HUES6 (cell line): Measurements from ENCODE around the gene CHI3L2.

ENCODE experiments used
- H3K27ac ChIP-seq: 2 replicates; pipeline ENCODE4 v1.7.0; 2013; ENCODE audit warnings: low read depth, mild to moderate bottlenecking, low read length, inconsistent platforms
- H3K27me3 ChIP-seq: 2 replicates; pipeline ENCODE4 v1.6.1; 2013; ENCODE audit warnings: low read length; ENCODE audit not compliant: control insufficient read depth, insufficient read depth
- H3K36me3 ChIP-seq: 2 replicates; pipeline ENCODE4 v1.6.1; 2013; ENCODE audit warnings: low read length; ENCODE audit not compliant: control insufficient read depth, insufficient read depth
- H3K4me1 ChIP-seq: 2 replicates; pipeline ENCODE4 v1.6.1; 2013; ENCODE audit warnings: low read length; ENCODE audit not compliant: control insufficient read depth, insufficient read depth
- H3K4me3 ChIP-seq: 2 replicates; pipeline ENCODE4 v1.5.1; 2013; ENCODE audit warnings: low read depth, low read length
- H3K9ac ChIP-seq: one replicate; pipeline ENCODE4 v1.6.1; 2013; ENCODE audit warnings: mild to moderate bottlenecking, low read length
- H3K9me3 ChIP-seq: 2 replicates; pipeline ENCODE4 v1.6.1; 2013; ENCODE audit warnings: low read depth, low read length; ENCODE audit not compliant: control insufficient read depth, insufficient read depth

The CHI3L2 gene

DNA sequence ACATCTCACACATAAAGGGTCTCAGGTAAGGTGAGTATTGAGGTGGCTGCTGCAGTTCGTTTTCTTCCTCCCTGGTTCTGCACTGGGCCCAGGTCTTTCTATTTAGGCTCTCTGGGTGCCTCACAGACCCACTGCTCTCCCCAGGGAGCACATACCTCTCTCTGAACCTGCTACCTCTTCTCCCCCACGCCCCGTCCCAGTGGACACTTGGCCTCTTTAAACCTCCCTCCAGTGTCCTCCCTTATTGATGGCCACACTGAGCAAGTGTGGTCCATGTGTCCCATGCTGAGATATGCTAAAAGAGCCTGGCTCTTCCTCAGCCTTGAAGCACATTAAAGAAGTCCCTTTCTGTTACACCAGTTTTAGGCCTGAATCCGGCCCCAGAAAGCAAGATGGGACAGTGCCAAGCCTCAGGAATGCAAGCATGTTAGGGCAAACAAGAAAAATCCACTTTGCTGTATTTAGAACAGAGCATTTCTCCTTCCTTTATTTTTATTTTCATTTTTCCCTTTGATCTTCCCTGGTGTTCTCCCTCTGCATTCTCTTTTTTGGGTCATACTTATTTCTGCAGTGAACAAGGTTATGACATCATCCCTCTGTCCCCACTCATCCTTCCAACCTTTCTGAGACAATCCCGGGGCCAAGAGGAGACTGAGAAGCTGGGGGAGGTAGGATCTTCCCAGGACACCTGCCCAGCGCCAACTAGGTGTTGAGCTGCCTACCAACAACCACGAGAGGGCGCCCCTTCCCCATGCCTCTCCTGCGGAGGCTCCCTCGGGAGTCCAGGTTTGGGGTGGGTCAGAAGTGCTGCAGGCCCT, 5.0 kb upstream of the CHI3L2 start:
- no peak overlapping the region for H3K9ac ChIP-seq
- peaks cover 3% of the 10 kb centered on the region; the same call in 1 of the 2 replicates for H3K27me3 ChIP-seq
- no peak overlapping the region for H3K27ac ChIP-seq
- no peaks in the 10 kb centered on the region for H3K36me3 ChIP-seq
- H3K4me1 ChIP-seq, result peaks cover 22% of the 10 kb centered on the region; the same call in 1 of the 2 replicates
- no peak overlapping the region for H3K4me3 ChIP-seq
- no peaks in the 10 kb centered on the region for H3K9me3 ChIP-seq

DNA sequence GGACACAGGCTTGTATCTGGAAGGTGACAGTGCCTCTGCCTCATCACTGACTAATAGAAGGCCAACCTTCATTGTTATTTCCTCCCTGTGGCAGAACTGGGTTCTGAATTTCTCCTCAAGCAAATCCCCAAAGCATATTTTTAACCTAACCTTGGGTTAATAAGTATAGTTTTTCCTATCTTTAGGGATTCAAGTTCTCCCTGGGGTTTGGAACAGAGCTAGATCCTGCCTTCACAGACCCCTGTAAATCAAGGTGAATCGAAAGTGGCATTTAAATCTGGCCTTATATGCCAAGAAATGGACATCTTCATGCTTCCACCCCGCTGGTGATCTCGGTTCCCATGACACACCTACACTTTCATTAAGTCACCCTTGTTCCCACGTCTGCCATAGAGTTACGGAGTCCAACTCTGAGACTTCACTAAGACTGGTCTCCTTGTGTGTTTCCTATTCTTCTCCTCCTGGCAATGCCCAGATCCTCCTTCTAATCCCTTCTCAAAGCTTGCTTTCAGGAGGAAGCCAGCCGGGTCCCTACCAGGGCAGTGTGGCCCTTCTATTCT, 4.3 kb upstream of the CHI3L2 start:
- H3K4me1 ChIP-seq, result peaks cover 23% of the 10 kb centered on the region; the same call in 1 of the 2 replicates
- H3K27ac ChIP-seq, result no peak overlapping the region
- no peak overlapping the region for H3K4me3 ChIP-seq
- no peaks in the 10 kb centered on the region for H3K9me3 ChIP-seq
- H3K36me3 ChIP-seq, result no peaks in the 10 kb centered on the region
- H3K9ac ChIP-seq, result no peak overlapping the region
- H3K27me3 ChIP-seq, result peaks cover 7% of the 10 kb centered on the region; the same call in 1 of the 2 replicates

DNA sequence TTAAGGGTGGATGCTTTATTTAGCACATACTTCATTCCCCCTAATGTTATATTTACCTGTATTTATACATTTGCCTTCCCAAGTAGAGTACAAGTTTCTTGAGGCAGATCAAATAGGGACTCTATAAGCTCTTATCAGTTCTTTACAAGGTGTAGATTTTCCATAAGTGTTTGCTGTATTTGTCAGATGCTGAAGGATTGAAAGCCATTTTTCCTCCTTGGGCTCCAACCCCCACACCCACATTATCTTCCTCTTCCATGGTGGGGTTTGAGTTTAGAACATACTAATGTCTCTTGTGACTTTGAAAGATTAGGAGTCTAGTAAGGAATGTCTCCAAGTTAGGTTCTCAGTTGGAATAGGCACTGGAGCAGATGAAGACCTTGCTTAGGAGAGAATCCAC, 2.4 kb upstream of the CHI3L2 start:
- Histone ChIP-seq H3K9ac (no peak overlapping the region), H3K27ac (no peak overlapping the region), H3K4me3 (no peak overlapping the region), H3K36me3 (no peaks in the 10 kb centered on the region), H3K4me1 (peaks cover 16% of the 10 kb centered on the region; the same call in 1 of the 2 replicates), H3K27me3 (peaks cover 7% of the 10 kb centered on the region; the same call in 1 of the 2 replicates), H3K9me3 (no peaks in the 10 kb centered on the region)

DNA sequence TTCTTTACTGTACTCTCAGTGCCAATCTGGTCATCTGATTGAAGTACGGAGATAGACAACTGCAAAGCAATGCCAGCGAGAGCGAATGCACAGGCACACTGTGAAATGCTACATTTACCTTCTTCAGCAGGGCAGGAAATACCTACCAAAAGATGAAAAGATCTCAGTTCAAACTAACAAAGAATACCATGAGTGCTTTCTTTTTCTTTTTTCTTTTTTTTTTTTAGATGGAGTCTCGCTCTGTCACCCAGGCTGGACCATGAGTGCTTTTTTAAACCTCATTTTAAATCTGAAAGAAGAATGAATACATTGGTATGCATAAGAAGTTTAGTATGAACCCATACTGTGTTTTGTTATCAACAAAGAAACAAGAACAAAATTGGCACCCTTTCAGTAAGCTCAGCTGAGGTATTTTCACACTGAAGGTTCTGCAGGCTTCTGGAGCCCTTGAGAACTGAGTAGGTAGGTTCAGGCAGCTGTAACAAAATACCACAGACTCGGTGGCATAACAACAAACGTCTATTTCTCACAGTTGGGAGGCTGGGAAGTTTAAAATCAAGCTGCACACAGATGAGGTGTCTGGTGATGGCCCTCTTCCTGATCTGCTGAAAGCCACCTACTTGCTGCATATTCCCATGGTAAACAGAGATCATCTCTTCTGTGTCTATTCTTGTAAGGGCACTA, 1.7 kb upstream of the CHI3L2 start:
- no peak overlapping the region for H3K4me3 ChIP-seq
- peaks cover 7% of the 10 kb centered on the region; the same call in 1 of the 2 replicates for H3K27me3 ChIP-seq
- peaks cover 16% of the 10 kb centered on the region; the same call in 1 of the 2 replicates for H3K4me1 ChIP-seq
- no peak overlapping the region for H3K27ac ChIP-seq
- H3K9ac ChIP-seq, result no peak overlapping the region
- H3K36me3 ChIP-seq, result no peaks in the 10 kb centered on the region
- no peaks in the 10 kb centered on the region for H3K9me3 ChIP-seq

DNA sequence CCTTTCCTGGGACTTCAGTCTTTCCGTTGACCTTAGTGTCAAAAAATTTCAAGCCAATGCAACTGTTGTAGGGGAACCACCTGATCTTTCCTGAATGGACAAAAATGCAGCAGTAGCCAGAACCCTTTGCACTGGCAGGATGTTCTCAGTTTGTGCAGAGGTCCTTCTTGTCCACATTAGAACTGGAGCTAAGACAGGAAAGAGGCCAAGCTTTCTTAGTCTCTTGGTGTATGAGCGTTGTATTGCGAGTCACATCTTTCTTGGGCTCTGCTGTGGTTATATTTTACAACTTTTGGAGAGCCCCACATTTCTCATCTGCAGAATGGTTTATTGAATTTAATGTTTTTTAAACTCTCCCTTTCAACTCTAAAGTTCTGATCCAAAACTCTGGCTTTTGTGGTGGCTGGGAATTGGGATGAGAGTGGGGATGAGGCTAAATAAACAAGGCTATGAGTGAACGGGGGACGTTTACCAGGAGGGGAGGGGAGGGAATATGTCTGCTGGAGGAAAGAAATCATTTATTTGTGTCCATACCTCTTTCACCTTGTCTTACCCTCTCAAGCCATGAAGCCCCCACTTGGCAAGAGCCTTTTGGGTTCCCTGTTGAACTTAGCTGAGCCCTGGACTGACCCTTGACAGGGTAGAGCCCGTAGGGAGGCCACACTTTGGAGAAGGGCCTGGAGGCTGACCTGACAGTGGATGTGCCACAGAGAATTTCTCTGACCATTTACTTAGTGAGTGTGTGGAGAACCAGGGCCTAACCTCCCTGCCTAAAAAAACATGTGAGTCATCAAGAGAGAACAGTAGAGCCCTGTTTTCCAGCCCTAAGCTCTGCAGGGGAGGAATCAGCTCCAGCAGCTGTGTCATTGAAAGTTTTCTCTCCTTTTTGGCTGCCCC, 586 bp downstream of the CHI3L2 start:
- no peak overlapping the region for H3K27ac ChIP-seq
- H3K4me1 ChIP-seq, result peaks cover 6% of the 10 kb centered on the region; the same call in 1 of the 2 replicates
- no peak overlapping the region for H3K4me3 ChIP-seq

DNA sequence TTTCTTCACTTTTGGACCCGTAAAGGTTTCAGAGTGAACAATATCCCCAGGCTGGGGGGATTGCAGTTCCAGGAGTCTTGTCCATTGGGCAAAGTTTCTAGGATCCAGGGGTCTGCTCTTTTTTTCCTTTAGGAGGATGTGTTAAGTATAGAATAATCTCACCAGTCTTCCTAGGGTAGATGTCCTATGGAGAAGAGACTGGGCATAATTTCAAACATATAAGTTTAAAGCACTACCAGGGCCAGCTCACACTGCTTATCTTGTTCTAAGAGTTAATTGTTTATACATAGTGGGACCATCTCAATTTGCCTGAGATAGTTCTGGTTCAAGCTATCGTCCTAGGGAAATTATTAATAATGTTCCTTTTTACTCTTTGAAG, 1.2 kb downstream of the CHI3L2 start:
- H3K27me3 ChIP-seq, result peaks cover 7% of the 10 kb centered on the region; the same call in 1 of the 2 replicates
- H3K4me1 ChIP-seq, result peaks cover 2% of the 10 kb centered on the region; the same call in 1 of the 2 replicates
- H3K4me3 ChIP-seq, result no peak overlapping the region
- no peaks in the 10 kb centered on the region for H3K36me3 ChIP-seq
- H3K9me3 ChIP-seq, result 0 out of 2 replicates have a peak, but pooled peaks cover 3% of the 10 kb centered on the region
- no peak overlapping the region for H3K9ac ChIP-seq
- no peak overlapping the region for H3K27ac ChIP-seq

More for the DNA sequence above, 586 bp downstream of the CHI3L2 start:
- Histone ChIP-seq H3K9me3 (0 out of 2 replicates have a peak, but pooled peaks cover under 1% of the 10 kb centered on the region), H3K9ac (no peak overlapping the region), H3K27me3 (peaks cover 7% of the 10 kb centered on the region; the same call in 1 of the 2 replicates), H3K36me3 (no peaks in the 10 kb centered on the region)

DNA sequence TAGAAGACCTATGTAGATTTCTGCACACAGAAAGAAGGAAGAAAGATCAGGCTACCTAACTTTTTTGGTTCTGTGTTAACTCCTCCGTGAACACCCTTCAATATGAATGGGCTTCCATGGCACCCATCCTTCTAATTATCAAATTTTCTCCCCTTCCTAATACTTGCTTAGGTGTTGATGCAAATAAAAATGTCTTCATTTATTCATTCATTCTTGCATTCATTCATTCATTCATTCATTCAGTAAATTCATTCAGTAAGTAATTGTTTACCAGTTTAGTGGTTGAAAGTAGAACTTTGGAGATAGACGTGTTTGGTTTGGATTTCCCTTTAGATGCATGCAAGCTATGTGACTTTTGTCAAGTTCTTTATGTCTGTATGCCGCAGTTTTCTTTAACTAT, 4.6 kb downstream of the CHI3L2 start:
- peaks cover 2% of the 10 kb centered on the region; the same call in 1 of the 2 replicates for H3K4me1 ChIP-seq

DNA sequence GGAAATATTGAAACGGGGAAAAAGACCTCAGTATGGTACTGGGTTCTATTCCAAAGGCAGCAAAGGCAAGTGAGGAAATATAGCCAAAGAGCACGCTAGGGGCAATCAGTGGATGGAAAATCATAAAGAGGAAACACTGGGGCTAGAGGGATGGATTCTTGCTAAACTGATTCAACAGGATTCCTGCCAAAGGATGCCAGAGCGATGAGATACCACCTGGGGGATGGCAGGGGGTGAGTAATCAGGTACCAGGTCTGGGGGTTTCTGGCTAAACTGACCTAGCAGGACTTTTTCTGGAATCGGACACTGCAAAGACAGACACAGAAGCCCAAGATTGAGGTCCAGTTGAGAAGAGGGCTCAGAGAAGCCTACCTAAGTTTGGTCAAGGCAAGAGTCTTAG, 6.7 kb downstream of the CHI3L2 start:
- Histone ChIP-seq H3K4me3 (no peak overlapping the region), H3K27ac (no peak overlapping the region), H3K9me3 (0 out of 2 replicates have a peak, but pooled peaks cover 5% of the 10 kb centered on the region), H3K36me3 (no peaks in the 10 kb centered on the region), H3K27me3 (no peaks in the 10 kb centered on the region), H3K9ac (no peak overlapping the region), H3K4me1 (no peaks in the 10 kb centered on the region)

More for the DNA sequence above, 4.6 kb downstream of the CHI3L2 start:
- H3K4me3 ChIP-seq, result no peak overlapping the region
- peaks cover 7% of the 10 kb centered on the region; the same call in 1 of the 2 replicates for H3K27me3 ChIP-seq
- H3K9me3 ChIP-seq, result 0 out of 2 replicates have a peak, but pooled peaks cover 5% of the 10 kb centered on the region
- H3K36me3 ChIP-seq, result no peaks in the 10 kb centered on the region
- no peak overlapping the region for H3K27ac ChIP-seq
- H3K9ac ChIP-seq, result no peak overlapping the region

DNA sequence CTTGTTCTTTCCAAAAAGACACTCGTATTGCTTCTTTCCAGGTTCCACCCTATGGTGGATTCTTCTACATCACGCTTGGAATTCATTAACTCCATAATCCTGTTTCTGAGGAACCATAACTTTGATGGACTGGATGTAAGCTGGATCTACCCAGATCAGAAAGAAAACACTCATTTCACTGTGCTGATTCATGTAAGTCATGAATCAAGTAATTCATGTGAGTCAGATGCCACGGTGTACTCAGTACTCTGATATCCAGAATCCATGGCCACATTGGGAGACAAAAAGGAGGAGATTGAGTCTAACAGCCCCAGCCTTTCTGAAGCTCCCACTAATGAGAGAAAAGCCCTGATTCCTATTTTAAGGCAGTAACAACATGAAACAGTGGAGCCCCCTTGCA, 7.4 kb downstream of the CHI3L2 start:
- no peaks in the 10 kb centered on the region for H3K4me1 ChIP-seq
- H3K27me3 ChIP-seq, result no peaks in the 10 kb centered on the region
- 0 out of 2 replicates have a peak, but pooled peaks cover 5% of the 10 kb centered on the region for H3K9me3 ChIP-seq
- no peaks in the 10 kb centered on the region for H3K36me3 ChIP-seq
- no peak overlapping the region for H3K9ac ChIP-seq
- H3K27ac ChIP-seq, result no peak overlapping the region
- H3K4me3 ChIP-seq, result no peak overlapping the region

DNA sequence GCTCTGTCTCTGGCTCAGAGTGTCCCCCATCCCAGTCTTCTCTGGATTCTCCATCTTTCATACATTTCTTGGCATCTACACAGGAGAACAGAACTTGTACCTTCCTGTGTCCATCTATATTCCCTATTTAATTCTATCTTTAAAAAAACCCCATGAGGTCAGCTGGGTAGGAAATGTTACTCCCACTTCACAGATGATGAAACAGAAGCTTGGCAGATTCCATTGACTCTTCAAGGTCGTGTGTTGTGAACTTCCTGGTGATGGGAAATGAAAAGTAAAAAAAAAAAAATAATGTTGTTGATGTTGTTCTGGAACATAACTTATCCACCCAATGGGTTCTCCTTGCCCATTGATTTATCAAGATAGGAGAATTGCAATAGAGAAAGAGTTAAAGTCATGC, 8.9 kb downstream of the CHI3L2 start:
- 0 out of 2 replicates have a peak, but pooled peaks cover 5% of the 10 kb centered on the region for H3K9me3 ChIP-seq
- H3K27ac ChIP-seq, result no peak overlapping the region
- no peak overlapping the region for H3K4me3 ChIP-seq
- H3K4me1 ChIP-seq, result no peaks in the 10 kb centered on the region
- H3K27me3 ChIP-seq, result no peaks in the 10 kb centered on the region
- H3K36me3 ChIP-seq, result no peaks in the 10 kb centered on the region
- no peak overlapping the region for H3K9ac ChIP-seq
